SK-N-DZ (cell line): Measurements from ENCODE around the gene RAB11FIP3.
"Not testable (repeated sequence)": the region's sequence is repeated elsewhere in the genome, so short reads cannot be mapped to it uniquely, and the experiment has no call there.

Experiments used
- DNase-seq: peaks from one replicate; pipeline ENCODE4 v3.0.0-alpha.2; 2015; ENCODE audit warnings: low spot score

RAB11FIP3 gene

DNA sequence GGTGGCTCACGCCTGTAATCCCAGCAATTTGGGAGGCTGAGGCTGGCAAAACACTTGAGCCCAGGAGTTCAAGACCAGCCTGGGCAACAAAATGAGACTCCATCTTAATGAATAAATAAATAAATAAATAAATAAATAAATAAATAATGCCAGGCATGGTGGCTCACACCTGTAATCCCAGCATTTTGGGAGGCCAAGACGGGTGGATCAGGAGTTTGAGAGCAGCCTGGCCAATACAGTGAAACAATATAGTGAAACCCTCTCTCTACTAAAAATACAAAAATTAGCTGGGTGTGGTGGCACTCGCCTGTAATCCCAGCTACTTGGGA, 10.3 kb upstream of the RAB11FIP3 start:
- DNase-seq, result not testable (repeated sequence)

DNA sequence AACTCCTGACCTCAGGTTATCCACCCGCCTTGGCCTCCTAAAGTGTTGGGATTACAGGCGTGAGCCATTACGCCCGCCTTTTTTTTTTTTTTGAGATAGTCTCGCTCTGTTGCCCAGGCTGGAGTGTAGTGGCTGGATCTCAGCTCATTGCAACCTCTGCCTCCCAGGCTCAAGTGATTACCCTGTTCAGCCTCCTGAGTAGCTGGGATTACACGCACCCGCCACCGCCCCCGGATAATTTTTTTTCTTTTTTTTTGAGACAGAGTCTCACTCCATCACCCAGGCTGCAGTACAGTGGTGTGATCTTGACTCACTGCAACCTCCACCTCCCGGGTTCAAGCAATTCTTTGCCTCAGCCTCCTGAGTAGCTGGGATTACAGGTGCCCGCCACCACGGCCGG, 3.3 kb upstream of the RAB11FIP3 start:
- DNase-seq, result not testable (repeated sequence)

DNA sequence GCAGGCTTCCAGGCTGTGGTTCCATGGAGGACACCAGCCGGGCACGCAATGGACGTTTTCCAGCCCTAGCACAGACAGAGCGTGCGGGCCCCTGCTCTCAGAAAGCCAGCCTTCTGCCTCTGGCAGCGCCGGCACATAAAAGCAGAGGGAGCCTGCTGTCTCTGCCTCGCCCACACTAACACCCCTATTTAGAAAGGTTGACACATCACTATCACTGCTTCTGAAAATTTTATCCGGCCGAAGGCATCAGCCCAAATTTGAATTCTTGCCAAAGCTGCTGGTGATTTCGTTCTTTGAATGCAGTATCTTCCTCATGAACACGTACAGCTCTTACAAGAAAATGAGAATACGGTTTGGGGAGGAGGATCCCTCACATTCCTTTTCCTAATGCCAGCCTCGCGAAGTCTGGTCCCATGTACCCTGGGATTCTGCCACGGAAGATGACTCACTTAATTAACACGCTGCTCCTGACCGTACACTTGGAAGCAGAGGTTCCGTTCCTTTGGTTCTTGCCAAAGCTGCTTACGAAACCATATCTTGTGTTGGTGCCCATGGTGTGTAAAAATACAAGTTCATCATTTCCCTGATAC, 1.3 kb upstream of the RAB11FIP3 start:
- no peak for DNase-seq

DNA sequence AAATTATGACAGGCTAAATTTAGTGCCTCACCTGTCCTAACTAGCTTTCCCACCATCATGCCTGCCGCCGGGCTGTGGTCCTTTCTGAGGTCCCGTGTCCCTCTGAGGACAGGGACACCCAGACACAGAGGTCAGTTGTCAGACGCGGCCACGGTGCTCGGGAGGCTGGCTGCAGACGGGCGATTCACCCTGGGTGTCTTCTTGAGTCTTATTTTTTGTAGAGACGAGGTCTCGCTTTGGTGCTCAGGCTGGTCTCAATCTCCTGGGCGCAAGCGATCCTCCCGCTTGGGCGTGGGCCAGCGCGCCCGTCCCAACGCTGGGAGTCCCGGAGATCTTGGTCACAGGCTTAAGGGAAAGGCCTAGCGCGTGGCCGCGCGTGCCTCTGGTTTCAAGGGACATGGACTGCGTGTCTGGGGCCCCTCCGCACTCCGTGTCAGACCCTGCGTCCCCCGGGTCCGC, 797 bp upstream of the RAB11FIP3 start:
- DNase-seq, result no peak

DNA sequence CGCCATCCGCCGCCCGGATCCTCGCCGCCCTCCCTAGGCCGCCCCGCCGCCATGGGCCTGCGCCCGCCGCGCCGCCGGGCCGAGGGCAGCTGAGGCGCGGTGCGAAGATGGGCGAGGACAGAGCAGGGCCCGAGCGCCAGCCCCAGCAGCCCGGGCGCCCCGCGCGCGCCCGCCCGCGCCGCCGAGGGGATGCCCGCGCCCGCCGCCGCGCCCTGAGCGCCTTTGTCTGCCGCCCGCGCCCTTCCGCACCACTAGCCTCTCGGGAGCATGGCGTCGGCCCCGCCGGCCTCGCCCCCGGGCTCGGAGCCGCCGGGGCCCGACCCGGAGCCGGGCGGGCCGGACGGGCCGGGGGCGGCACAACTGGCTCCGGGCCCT, 278 bp downstream of the RAB11FIP3 start:
- no peak for DNase-seq

GRCh38 chr16:426115-426905, 861 bp downstream of the RAB11FIP3 start:
- no peak for DNase-seq

DNA sequence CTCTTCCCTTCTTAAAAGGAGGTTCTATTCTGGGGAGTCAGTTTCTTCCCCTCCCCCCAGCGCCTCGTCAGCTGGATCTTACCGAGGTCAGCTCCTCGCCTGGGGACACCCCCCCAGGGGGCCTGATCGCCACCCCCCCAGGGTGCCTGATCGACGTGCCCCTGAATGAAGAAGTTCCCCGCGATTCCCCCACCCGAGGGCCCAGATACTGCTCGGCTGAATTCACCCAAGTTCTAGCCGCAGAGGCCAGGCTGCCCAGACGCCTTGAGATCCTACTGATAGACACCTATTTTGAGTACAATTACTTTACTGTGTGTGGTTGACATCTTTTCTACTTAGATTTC, 1.4 kb downstream of the RAB11FIP3 start:
- DNase-seq, result no peak

DNA sequence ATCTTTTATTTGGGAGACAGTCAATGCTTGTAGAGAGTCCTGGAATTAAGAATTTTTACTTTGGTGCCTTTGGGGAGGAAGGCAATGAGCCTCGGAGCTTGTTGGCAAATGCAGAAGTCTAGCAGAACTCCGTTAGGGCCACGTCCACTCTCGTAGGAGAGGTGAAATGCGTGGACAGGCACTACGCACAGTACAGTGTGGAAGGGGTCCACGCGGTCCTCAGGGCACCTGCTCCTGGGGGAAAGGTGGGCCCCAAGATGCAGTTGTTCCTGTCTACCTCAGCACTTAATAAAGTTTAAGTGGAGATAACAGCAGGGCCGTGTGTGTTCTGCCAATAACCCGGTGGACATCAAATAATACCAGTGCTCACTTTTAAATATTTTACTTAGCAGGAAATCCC, 1.8 kb downstream of the RAB11FIP3 start:
- no peak for DNase-seq

DNA sequence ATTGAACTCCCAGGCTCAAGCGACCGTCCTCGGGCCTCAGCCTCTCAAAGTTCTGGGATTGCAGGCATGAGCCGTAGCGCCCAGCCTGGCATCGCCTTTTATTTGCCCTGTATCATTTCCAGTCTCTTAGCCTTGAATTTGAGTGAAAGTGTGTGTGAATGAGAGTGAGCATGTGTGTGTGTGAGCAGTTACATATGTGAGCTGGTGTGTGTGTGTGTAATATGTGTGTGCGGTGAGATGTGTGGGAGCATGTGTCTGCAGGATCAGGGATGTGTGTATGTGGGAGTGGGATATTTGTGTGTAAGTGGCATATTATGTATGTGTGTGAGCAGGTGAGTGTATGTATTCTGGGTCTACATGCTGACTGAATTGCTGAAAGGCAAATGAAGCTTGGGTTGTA, 5.5 kb downstream of the RAB11FIP3 start:
- DNase-seq, result no peak

GRCh38 chr16:440627-441026, 15.2 kb downstream of the RAB11FIP3 start:
- no peak for DNase-seq

DNA sequence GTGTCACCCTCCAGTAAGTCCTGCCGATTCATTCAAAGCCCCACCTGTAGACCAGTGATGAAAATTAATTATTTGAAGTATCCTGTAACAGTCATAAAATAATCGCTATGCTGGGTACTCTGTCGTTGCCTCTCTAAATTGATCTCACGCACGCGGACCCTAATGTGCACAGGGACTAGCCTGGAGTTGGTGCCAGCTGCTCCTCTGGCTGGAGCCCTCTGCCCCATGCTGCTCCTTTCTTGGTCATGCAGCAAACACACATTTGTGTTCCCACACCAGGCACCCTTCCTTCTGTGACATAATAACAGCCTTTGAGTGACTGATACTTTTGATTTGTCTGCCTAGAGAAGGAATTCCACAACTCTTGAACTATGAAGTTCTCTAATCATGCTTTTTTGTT, 16.0 kb downstream of the RAB11FIP3 start:
- DNase-seq, result no peak

- DNase-seq, result no peak
These were observed 17.5 kb downstream of the RAB11FIP3 start for GRCh38 chr16:442976-443375.

GRCh38 chr16:444027-444426, 18.6 kb downstream of the RAB11FIP3 start:
- no peak for DNase-seq

- no peak for DNase-seq
These were observed 20.1 kb downstream of the RAB11FIP3 start for GRCh38 chr16:445566-445965.

GRCh38 chr16:450385-450784, 24.9 kb downstream of the RAB11FIP3 start:
- DNase-seq, result no peak

GRCh38 chr16:450785-451512, 25.5 kb downstream of the RAB11FIP3 start:
- DNase-seq, result no peak

GRCh38 chr16:454397-454940, 29.0 kb downstream of the RAB11FIP3 start:
- DNase-seq, result no peak

DNA sequence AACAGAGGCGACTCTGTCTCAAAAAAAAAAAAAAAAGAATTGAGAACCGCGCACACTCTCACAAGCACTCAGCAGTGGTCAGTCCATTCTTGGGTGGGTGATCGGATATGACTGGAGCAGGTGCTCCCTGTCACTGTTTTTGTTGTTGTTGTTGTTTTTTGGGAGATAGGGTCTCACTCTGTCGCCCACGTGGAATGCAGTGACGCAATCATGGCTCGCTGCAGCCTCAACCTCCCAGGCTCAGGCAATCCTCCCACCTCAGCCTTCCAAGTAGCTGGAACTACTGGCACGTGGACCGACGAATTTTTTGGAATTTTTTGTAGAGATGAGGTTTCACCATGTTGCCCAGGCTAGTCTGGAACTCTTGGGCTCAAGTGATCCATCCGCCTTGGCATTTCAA, 30.0 kb downstream of the RAB11FIP3 start:
- no peak for DNase-seq

DNA sequence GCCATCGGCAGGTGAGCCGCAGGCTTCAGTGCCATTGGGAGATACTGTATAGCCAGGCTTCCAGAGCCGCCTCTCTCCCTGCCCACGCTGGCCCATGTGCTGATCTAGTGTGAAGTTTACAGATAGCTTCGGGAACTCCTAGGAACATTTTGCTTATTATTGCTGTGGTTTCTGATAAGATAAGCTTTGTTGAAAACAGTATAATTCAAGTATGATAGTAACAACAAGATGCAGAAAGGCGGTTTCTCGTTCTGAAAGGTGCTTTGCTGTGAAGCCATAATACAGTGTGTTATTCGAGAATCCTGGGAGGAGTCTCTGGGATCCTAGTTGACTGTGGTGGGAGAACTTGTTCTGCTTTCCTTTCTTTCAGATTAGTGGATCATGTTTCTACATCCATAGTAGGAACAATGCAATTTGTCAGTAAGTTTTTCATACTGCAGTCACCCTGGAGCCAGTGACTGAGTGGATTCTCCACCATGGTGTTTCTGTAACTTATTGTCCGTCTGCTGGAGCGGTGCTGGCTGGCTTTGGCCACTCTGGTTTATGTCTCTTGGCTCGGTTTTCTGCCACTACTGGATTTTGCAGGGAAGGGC, 31.5 kb downstream of the RAB11FIP3 start:
- DNase-seq, result no peak

DNA sequence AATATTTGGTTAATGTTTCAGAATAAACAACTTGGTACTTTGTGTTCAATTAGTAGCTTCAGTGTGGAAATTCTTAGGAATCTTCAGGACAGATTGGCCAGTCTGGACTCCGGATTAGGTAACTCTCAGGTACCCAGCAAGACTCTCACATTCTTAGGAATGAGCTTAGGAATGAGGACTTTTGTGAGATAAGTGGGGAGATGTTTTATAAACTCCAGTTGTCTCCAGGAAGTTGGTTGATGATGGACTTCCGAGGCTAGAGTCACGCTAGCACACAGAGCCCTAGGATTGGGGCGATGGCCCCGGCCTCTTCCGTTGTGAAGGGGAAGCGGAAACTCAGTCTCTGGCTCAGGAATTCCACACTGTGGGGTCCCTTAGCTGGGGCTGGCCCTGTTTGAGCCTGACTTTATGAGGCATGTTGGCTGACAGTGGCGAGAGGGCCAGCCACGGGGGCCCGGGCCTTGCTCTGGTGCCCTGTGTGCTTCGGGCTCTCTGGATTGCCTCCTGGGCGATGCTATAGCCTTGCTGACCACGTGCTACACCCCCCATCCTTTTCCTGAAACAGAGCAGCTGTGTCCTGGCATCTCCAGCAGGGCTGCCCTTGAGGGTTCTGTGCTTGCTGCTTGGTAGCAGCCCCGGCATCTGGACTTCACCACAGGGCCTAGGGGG, 32.4 kb downstream of the RAB11FIP3 start:
- no peak for DNase-seq

DNA sequence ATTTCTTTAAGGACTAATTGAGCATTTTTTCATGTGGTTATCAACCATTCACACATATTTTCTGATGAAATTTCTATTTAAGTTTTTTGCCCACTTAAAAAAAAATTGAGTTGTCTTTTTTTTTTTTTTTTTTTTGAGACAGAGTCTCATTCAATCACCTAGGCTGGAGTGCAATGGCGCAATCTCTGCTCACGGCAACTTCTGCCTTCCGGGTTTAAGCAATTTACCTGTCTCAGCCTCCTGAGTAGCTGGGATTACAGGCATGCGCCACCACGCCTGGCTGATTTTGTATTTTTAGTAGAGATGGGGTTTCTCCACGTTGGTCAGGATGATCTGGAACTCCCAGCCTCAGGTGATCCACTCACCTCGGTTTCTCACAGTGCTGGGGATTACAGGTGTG, 34.3 kb downstream of the RAB11FIP3 start:
- DNase-seq, result no peak

DNA sequence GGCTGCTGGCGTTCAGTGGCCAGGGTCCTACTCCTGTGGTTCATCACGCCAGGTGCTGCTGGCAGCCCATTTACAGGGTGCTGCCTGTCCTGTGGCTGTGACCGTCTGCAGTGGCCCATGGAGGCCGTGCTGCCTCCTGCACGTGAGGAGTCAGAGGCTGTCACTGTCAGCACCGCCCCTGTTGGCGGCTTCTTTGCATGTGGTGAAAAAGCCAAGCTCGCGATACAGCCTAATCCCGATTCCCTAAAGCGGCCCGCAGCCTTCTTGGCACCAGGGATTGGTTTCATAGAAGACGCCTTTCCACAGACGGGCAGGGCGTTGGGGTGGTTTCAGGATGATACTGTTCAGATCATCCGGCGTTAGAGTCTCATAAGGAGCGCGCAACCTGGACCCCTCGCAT, 35.3 kb downstream of the RAB11FIP3 start:
- DNase-seq, result no peak
